ENCODE results near the gene RASAL1. TPM values are rescaled to one million over a fixed set of nuclear protein-coding genes. Genes with fewer than 3 reads are reported as not detected.

The RASAL1 gene
- total RNA-seq, 1 experiment from 2014 or later, result 0.32 TPM

DNA sequence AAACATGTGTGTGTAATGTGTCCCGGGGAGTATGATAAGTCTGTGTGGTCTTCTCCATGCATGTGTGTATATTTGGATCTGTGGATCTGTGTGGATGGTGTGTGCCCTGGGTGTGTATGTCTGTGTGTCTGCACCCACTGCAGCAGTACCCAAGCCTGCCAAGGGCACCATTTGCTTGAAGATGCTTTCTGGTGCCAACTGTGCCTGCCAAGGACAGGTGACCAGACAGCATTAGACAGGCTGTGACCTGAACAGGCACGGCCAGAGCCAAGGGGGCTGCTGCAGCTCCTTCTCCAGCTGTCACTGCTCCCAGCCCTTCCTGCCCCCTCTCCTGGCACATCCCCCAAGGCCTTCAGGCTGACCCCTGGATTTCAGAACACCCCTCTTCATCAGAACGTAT is 44.1 kb downstream of the RASAL1 start:
- no peaks in the 10 kb centered on the region for H3K9me3 ChIP-seq (ENCODE audit: low read depth, low read length, poor library complexity, severe bottlenecking)
- intact Hi-C loops (cut with micrococcal nuclease; ENCODE audit: unreplicated experiment), result no loop called here
- H3K36me3 ChIP-seq (ENCODE audit: insufficient read depth, low read length, poor library complexity, severe bottlenecking), result no peaks in the 10 kb centered on the region
- H3K4me3 ChIP-seq (ENCODE audit: low read depth, low read length, poor library complexity, severe bottlenecking), result no peak overlapping the region
- BruUV-seq (replicated peaks), result no TSS peak
- TF ChIP-seq, protein P1, sequence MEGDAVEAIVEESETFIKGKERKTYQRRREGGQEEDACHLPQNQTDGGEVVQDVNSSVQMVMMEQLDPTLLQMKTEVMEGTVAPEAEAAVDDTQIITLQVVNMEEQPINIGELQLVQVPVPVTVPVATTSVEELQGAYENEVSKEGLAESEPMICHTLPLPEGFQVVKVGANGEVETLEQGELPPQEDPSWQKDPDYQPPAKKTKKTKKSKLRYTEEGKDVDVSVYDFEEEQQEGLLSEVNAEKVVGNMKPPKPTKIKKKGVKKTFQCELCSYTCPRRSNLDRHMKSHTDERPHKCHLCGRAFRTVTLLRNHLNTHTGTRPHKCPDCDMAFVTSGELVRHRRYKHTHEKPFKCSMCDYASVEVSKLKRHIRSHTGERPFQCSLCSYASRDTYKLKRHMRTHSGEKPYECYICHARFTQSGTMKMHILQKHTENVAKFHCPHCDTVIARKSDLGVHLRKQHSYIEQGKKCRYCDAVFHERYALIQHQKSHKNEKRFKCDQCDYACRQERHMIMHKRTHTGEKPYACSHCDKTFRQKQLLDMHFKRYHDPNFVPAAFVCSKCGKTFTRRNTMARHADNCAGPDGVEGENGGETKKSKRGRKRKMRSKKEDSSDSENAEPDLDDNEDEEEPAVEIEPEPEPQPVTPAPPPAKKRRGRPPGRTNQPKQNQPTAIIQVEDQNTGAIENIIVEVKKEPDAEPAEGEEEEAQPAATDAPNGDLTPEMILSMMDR (conservative IDR thresholded peaks at IDR 0.05; ENCODE audit: low read depth, low read length), result no peak
- TF ChIP-seq EZH2 (IDR thresholded peaks at IDR 0.05; ENCODE audit: borderline replicate concordance, low read depth, low read length, poor library complexity, severe bottlenecking), result no peak
- H3K27me3 ChIP-seq (replicated peaks; ENCODE audit: insufficient read depth, low read depth, low read length, poor library complexity), result no peaks in the 10 kb centered on the region
- H3K4me1 ChIP-seq (ENCODE audit: insufficient read depth, low read length, poor library complexity, severe bottlenecking), result no peaks in the 10 kb centered on the region
- ChIA-PET POLR2A (ENCODE audit: low non-redundant PET) (interaction anchor here (0.6 kb wide), 1 partner anchor 26 kb away, joined by 3 read pairs; no protein-coding TSS in a partner anchor), CTCF (no interaction called here)
- no peak overlapping the region for H3K27ac ChIP-seq (ENCODE audit: low read depth, low read length, poor library complexity, severe bottlenecking)
- no peak for DNase-seq (ENCODE audit: low spot score)

DNA sequence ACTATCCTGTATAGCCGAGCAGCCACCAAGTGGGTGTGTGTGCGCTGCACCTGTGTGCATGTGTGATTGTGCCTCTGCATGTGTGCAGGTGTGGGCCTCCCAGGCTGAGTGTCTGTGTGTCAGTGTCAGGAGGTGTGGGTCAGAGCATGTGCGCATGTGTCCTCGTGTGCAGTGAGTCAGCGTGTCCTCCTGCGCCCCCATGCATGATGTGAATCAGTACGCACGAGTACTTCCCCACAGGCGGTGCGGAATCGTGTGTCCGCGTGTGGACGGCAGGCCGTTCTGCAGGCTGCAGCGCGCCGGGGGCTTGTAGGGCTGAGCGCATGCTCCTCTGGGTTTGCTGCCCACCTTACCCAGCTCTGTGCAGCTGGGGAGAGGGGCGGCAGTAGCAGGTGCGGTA is 44.8 kb downstream of the RASAL1 start:
- H3K9me3 ChIP-seq (ENCODE audit: low read depth, low read length, poor library complexity, severe bottlenecking), result no peaks in the 10 kb centered on the region
- CTCF ChIA-PET, result no interaction called here
- intact Hi-C loops (cut with micrococcal nuclease; ENCODE audit: unreplicated experiment), result no loop called here
- POLR2A ChIA-PET (ENCODE audit: low non-redundant PET), result no interaction called here
- no peak overlapping the region for H3K4me3 ChIP-seq (ENCODE audit: low read depth, low read length, poor library complexity, severe bottlenecking)
- BruUV-seq (replicated peaks), result no TSS peak
- no peaks in the 10 kb centered on the region for H3K4me1 ChIP-seq (ENCODE audit: insufficient read depth, low read length, poor library complexity, severe bottlenecking)
- DNase-seq (ENCODE audit: low spot score), result no peak
- TF ChIP-seq, protein P1 (conservative IDR thresholded peaks at IDR 0.05; ENCODE audit: low read depth, low read length), result no peak
- TF ChIP-seq EZH2 (IDR thresholded peaks at IDR 0.05; ENCODE audit: borderline replicate concordance, low read depth, low read length, poor library complexity, severe bottlenecking), result no peak
- no peaks in the 10 kb centered on the region for H3K27me3 ChIP-seq (replicated peaks; ENCODE audit: insufficient read depth, low read depth, low read length, poor library complexity)
- H3K36me3 ChIP-seq (ENCODE audit: insufficient read depth, low read length, poor library complexity, severe bottlenecking), result no peaks in the 10 kb centered on the region
- H3K27ac ChIP-seq (ENCODE audit: low read depth, low read length, poor library complexity, severe bottlenecking), result no peak overlapping the region

DNA sequence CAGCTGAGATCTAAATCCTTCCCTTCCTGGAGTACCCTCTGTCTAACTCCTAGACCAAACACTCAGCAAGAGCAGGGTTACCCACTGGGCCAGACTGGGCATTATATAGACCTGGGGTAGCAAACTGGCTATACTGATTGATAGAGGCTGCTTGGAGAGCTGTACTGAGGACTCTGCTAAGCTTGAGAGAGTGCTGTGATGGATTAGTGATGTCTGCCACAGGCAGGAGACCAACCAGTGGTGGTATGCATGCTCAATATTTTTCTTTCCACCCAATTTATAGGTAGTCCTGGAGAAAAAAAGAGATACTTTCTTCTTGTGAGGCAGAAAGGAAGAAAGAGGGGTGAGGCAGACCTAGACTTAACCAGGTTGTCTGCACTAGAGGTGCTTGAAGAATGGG is 45.7 kb downstream of the RASAL1 start:
- CTCF ChIA-PET, result interaction anchor here (1.3 kb wide), 1 partner anchor 97 kb away, joined by 4 read pairs; no protein-coding TSS in a partner anchor
- no peak for DNase-seq (ENCODE audit: low spot score)
- no peak overlapping the region for H3K27ac ChIP-seq (ENCODE audit: low read depth, low read length, poor library complexity, severe bottlenecking)
- POLR2A ChIA-PET (ENCODE audit: low non-redundant PET), result no interaction called here
- TF ChIP-seq, protein P1 (conservative IDR thresholded peaks at IDR 0.05; ENCODE audit: low read depth, low read length), result no peak
- no peak for TF ChIP-seq EZH2 (IDR thresholded peaks at IDR 0.05; ENCODE audit: borderline replicate concordance, low read depth, low read length, poor library complexity, severe bottlenecking)
- intact Hi-C loops (cut with micrococcal nuclease; ENCODE audit: unreplicated experiment), result no loop called here
- no peaks in the 10 kb centered on the region for H3K9me3 ChIP-seq (ENCODE audit: low read depth, low read length, poor library complexity, severe bottlenecking)
- no peaks in the 10 kb centered on the region for H3K36me3 ChIP-seq (ENCODE audit: insufficient read depth, low read length, poor library complexity, severe bottlenecking)
- no peaks in the 10 kb centered on the region for H3K4me1 ChIP-seq (ENCODE audit: insufficient read depth, low read length, poor library complexity, severe bottlenecking)
- no TSS peak for BruUV-seq (replicated peaks)
- H3K4me3 ChIP-seq (ENCODE audit: low read depth, low read length, poor library complexity, severe bottlenecking), result no peak overlapping the region
- H3K27me3 ChIP-seq (replicated peaks; ENCODE audit: insufficient read depth, low read depth, low read length, poor library complexity), result no peaks in the 10 kb centered on the region

All from A673 (cell line).